ENCODE results near the gene PRKD1.

PRKD1 gene

DNA sequence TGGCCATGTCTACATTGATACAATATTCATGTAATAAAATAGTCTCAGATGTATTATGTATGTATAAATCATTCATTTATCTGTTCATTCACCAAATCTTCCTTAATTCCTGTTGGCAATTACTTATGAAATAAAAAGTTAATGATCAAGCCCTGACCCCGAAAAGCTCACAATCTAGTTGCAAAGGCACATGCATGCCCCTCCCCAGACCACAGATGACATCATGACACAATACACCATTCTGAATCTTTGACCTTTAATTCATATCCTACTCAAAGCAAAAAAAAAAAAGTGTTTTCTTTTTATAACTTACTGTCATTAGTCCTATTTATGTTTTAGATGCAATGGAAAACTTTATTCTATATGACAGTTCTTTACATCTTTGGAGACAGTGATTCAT lies 346.9 kb downstream of the PRKD1 start:
- DNase-seq = no peak

- no peak for DNase-seq
Observed at GRCh38 chr14:29579838-29580237, 347.8 kb downstream of the PRKD1 start.

GRCh38 chr14:29576927-29577326 lies 350.7 kb downstream of the PRKD1 start:
- no peak for DNase-seq

- no peak for DNase-seq
Observed at GRCh38 chr14:29569194-29569593, 358.5 kb downstream of the PRKD1 start.

- no peak for DNase-seq
Observed at GRCh38 chr14:29566194-29566593, 361.5 kb downstream of the PRKD1 start.

DNA sequence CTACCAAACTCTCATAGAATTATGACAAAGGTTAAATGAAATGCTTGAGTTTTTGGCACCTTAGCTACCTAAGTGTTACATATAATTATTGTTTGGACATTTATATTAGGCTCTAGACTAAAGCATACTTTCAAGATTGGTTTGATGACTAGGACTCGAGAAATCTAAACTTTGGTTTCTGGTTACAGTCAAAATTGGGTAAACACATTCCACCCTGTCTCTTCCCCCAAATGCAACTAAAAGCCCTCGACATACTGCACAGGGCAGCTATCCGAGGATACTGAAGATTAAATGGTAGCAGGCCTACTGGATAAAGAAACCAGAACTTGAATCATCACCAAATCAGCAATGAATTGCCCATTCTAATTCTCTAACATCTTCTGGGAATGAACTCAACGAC lies 369.1 kb downstream of the PRKD1 start:
- no peak for DNase-seq

DNA sequence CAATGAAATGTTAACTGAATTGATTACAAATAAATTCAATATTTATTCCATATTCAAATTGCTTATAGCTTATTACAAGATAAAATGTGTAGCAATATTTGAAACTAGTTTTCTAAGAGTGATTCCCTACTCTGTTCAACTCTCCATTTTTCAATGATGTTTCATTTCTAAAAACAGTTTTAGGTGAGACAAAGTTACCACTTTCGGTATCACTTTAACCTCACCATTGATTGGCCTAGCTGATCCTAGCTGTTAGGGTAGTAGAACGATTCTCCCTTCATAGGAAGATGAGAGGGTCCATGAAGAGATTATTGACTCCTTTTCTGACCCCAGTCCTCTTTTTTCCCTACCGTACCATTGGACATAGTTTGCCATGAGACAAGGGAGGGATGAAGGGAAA lies 373.3 kb downstream of the PRKD1 start:
- DNase-seq = no peak

DNA sequence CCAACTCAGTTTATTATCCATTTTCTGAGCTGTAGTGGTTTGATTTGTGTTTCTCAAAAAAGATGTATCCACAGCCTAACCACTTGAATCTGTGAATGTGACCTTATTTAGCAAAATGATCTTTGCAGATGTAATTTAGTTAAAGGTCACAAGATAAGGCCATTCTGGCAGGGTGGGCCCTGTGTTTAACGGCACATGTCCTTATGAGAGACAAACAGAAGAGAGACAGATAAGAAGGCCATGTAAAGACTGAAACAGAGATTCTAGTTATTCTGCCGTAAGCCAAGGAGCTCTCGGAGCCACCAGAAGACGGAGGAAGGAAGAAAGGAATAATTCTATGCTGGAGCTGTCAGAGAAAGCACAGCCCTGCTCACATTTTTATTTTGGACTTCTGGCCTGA lies 374.2 kb downstream of the PRKD1 start:
- DNase-seq = no peak

GRCh38 chr14:29548948-29549370 lies 378.7 kb downstream of the PRKD1 start:
- DNase-seq = no peak

- DNase-seq = no peak
Observed at GRCh38 chr14:29545714-29546113, 381.9 kb downstream of the PRKD1 start.

GRCh38 chr14:29536886-29537511 lies 390.6 kb downstream of the PRKD1 start:
- no peak for DNase-seq

- no peak for DNase-seq
Observed at GRCh38 chr14:29529418-29529817, 398.2 kb downstream of the PRKD1 start.

DNA sequence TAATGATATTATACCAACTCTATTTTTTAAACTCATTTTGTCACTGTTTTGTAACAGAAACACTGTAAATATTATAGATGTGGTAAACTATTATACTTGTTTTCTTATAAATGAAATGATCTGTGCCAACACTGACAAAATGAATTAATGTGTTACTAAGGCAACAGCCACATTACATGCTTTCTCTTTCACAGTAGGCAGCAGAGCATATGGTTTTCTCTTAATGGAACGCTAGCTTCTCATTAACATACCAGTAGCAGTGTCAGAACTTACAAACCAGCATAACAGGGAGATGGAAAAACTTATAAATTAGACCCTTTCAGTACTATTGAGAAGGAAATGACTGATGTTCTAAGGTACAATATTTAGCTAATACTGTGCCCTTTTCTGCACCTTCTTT lies 398.8 kb downstream of the PRKD1 start:
- DNase-seq = no peak

- no peak for DNase-seq
Observed at GRCh38 chr14:29527286-29527685, 400.4 kb downstream of the PRKD1 start.

Data from effector CD4-positive, alpha-beta T cell (primary cell).